Mesendoderm (in vitro differentiated cells): ENCODE measurements around the gene BUD13.

Experiments
- DNase-seq: peaks from one replicate; pipeline ENCODE4 v3.0.0; 2013
- H2AK5ac ChIP-seq: 2 replicates; pipeline ENCODE4 v1.6.1; 2013; ENCODE audit warnings: low read length, inconsistent platforms
- H2BK120ac ChIP-seq: 2 replicates; pipeline ENCODE4 v1.6.1; 2013; ENCODE audit warnings: low read depth, mild to moderate bottlenecking, low read length, moderate library complexity, mixed read lengths
- H2BK15ac ChIP-seq: replicated peaks from 2 replicates; pipeline ENCODE4 v1.6.1; 2013; ENCODE audit warnings: low read depth, mild to moderate bottlenecking, moderate library complexity
- H2BK5ac ChIP-seq: 2 replicates; pipeline ENCODE4 v1.6.1; 2013; ENCODE audit warnings: low read length, inconsistent platforms
- H3K18ac ChIP-seq: 2 replicates; pipeline ENCODE4 v1.6.1; 2013; ENCODE audit warnings: mild to moderate bottlenecking, low read length, mixed read lengths
- H3K23ac ChIP-seq: one replicate; pipeline ENCODE4 v1.6.1; 2013; ENCODE audit warnings: low read length
- H3K27ac ChIP-seq: 2 replicates; pipeline ENCODE4 v1.5.1; 2013; ENCODE audit warnings: low read depth, mild to moderate bottlenecking, inconsistent platforms, low read length, moderate library complexity
- H3K27me3 ChIP-seq: 2 replicates; pipeline ENCODE4 v1.6.1; 2013; ENCODE audit warnings: low read length, control low read depth, mild to moderate bottlenecking, inconsistent platforms; ENCODE audit not compliant: insufficient read depth, poor library complexity
- H3K36me3 ChIP-seq: 2 replicates; pipeline ENCODE4 v1.6.1; 2013; ENCODE audit warnings: low read length, inconsistent platforms; ENCODE audit not compliant: control insufficient read depth, insufficient read depth
- H3K4ac ChIP-seq: one replicate; pipeline ENCODE4 v1.6.1; 2013; ENCODE audit warnings: low read depth, mild to moderate bottlenecking, low read length, moderate library complexity
- H3K4me1 ChIP-seq: 2 replicates; pipeline ENCODE4 v1.6.1; 2013; ENCODE audit warnings: low read depth, low read length, inconsistent platforms; ENCODE audit not compliant: control insufficient read depth
- H3K4me2 ChIP-seq: 2 replicates; pipeline ENCODE4 v1.6.1; 2013; ENCODE audit warnings: low read length
- H3K4me3 ChIP-seq: 2 replicates; pipeline ENCODE4 v1.5.1; 2013; ENCODE audit warnings: mild to moderate bottlenecking, low read length
- H3K56ac ChIP-seq: one replicate; pipeline ENCODE4 v1.6.1; 2013; ENCODE audit warnings: low read length
- H3K79me1 ChIP-seq: 2 replicates; pipeline ENCODE4 v1.6.1; 2013; ENCODE audit warnings: low read length, inconsistent platforms
- H3K79me2 ChIP-seq: 2 replicates; pipeline ENCODE4 v1.6.1; 2013; ENCODE audit warnings: mild to moderate bottlenecking, low read length; ENCODE audit not compliant: control insufficient read depth, insufficient read depth
- H3K9ac ChIP-seq: 2 replicates; pipeline ENCODE4 v1.6.1; 2013; ENCODE audit warnings: low read length, inconsistent platforms
- H4K5ac ChIP-seq: one replicate; pipeline ENCODE4 v1.6.1; 2013; ENCODE audit warnings: low read length
- H4K8ac ChIP-seq: one replicate; pipeline ENCODE4 v1.6.1; 2013; ENCODE audit warnings: low read depth, mild to moderate bottlenecking, control low read depth, low read length, moderate library complexity
- WGBS: extraction: QIAGEN DNeasy Blood & Tissue Kit; methylation state at CpG from one replicate; pipeline ENCODE4 v1.1.7; 2013; ENCODE audit warnings: low lambda C conversion rate, missing lambda C conversion rate; ENCODE audit not compliant: insufficient coverage; ENCODE audit errors: extremely low coverage; 5-methylcytosine and 5-hydroxymethylcytosine counted together

The BUD13 gene

DNA sequence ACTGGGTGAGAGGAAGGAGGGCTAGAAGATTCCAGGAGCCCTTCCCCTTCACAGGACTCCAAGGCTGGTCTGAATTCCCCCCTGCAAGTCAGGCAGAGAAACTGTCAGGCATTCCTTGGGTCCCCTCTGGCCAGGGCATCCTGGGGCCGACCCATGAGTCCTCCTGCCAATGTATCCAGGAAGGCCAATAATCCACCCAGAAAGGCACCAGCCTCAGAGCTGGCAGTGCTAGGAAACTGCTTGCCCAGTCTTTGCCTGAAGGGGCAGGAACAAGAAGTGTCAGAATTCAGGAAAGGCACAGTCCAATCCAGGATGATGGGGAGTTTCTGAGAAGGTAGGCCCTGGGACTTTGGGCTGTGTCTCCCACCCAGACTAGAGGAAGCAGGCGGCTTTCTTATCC is 41.0 kb downstream of the BUD13 start:
- H3K4me1 ChIP-seq: no peaks in the 10 kb centered on the region
- no peak overlapping the region for H2BK120ac ChIP-seq
- H4K8ac ChIP-seq: no peak overlapping the region
- H3K36me3 ChIP-seq: no peaks in the 10 kb centered on the region
- no peak overlapping the region for H2AK5ac ChIP-seq
- DNase-seq: no peak
- WGBS: no CpG with 5 or more reads among the region's 2 CpGs
- H3K27me3 ChIP-seq: no peaks in the 10 kb centered on the region
- no peaks in the 10 kb centered on the region for H3K79me1 ChIP-seq
- H3K4me3 ChIP-seq: no peak overlapping the region
- no peak overlapping the region for H3K4ac ChIP-seq
- no peak overlapping the region for H3K27ac ChIP-seq
- no peaks in the 10 kb centered on the region for H3K79me2 ChIP-seq
- H2BK5ac ChIP-seq: no peak overlapping the region
- no peak overlapping the region for H3K18ac ChIP-seq
- H3K9ac ChIP-seq: no peak overlapping the region
- H2BK15ac ChIP-seq: no peak overlapping the region
- H3K4me2 ChIP-seq: no peak overlapping the region
- H3K23ac ChIP-seq: no peak overlapping the region
- no peak overlapping the region for H3K56ac ChIP-seq
- no peak overlapping the region for H4K5ac ChIP-seq

- Histone ChIP-seq H3K36me3 (no peaks in the 10 kb centered on the region), H3K4ac (no peak overlapping the region), H3K4me3 (no peak overlapping the region), H3K23ac (no peak overlapping the region), H4K5ac (no peak overlapping the region), H3K27ac (no peak overlapping the region), H2AK5ac (no peak overlapping the region), H3K18ac (no peak overlapping the region), H2BK120ac (no peak overlapping the region), H3K79me1 (no peaks in the 10 kb centered on the region), H3K27me3 (no peaks in the 10 kb centered on the region), H3K4me2 (no peak overlapping the region), H3K79me2 (no peaks in the 10 kb centered on the region), H4K8ac (no peak overlapping the region), H2BK5ac (no peak overlapping the region), H3K4me1 (no peaks in the 10 kb centered on the region), H3K9ac (no peak overlapping the region), H3K56ac (no peak overlapping the region), H2BK15ac (no peak overlapping the region)
- no CpG with 5 or more reads among the region's 11 CpGs for WGBS
- DNase-seq: peak; percentile 89
Observed at GRCh38 chr11:116731097-116731761, 41.6 kb downstream of the BUD13 start.

GRCh38 chr11:116730601-116731000 is 42.2 kb downstream of the BUD13 start:
- no peak overlapping the region for H3K4me3 ChIP-seq
- H2AK5ac ChIP-seq: no peak overlapping the region
- H3K27me3 ChIP-seq: no peaks in the 10 kb centered on the region
- no CpG with 5 or more reads among the region's 6 CpGs for WGBS
- H4K5ac ChIP-seq: no peak overlapping the region
- no peak overlapping the region for H2BK120ac ChIP-seq
- no peak overlapping the region for H3K27ac ChIP-seq
- H3K9ac ChIP-seq: no peak overlapping the region
- H3K4me1 ChIP-seq: no peaks in the 10 kb centered on the region
- H3K56ac ChIP-seq: no peak overlapping the region
- H2BK5ac ChIP-seq: no peak overlapping the region
- H2BK15ac ChIP-seq: no peak overlapping the region
- no peaks in the 10 kb centered on the region for H3K36me3 ChIP-seq
- H4K8ac ChIP-seq: no peak overlapping the region
- no peak for DNase-seq
- no peak overlapping the region for H3K4me2 ChIP-seq
- H3K4ac ChIP-seq: no peak overlapping the region
- H3K18ac ChIP-seq: no peak overlapping the region
- H3K79me2 ChIP-seq: no peaks in the 10 kb centered on the region
- H3K79me1 ChIP-seq: no peaks in the 10 kb centered on the region
- no peak overlapping the region for H3K23ac ChIP-seq

DNA sequence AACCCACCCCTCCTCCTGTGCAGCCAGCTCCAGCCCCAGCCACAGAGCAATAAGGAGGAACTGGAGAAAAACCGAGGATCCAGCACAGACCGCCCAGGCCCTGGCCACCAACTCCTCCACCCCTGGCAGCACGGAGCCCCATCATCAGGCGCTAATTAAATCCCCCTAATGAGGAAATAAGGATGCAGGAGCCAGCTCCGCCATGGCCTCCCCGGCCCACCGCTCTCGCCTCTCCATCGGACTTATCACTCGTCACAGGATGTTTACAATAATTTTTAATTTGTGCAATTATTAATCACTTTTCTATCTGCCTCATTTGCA is 42.6 kb downstream of the BUD13 start:
- Histone ChIP-seq H3K23ac (no peak overlapping the region), H3K18ac (no peak overlapping the region), H3K4me2 (no peak overlapping the region), H3K4me3 (no peak overlapping the region), H3K27ac (no peak overlapping the region), H3K36me3 (no peaks in the 10 kb centered on the region), H3K4me1 (no peaks in the 10 kb centered on the region), H3K9ac (no peak overlapping the region), H4K5ac (no peak overlapping the region), H3K4ac (no peak overlapping the region), H2BK120ac (no peak overlapping the region), H3K79me1 (no peaks in the 10 kb centered on the region), H4K8ac (no peak overlapping the region), H2BK15ac (no peak overlapping the region), H2AK5ac (no peak overlapping the region), H2BK5ac (no peak overlapping the region), H3K27me3 (no peaks in the 10 kb centered on the region), H3K79me2 (no peaks in the 10 kb centered on the region), H3K56ac (no peak overlapping the region)
- no CpG with 5 or more reads among the region's 10 CpGs for WGBS
- DNase-seq: no peak

DNA sequence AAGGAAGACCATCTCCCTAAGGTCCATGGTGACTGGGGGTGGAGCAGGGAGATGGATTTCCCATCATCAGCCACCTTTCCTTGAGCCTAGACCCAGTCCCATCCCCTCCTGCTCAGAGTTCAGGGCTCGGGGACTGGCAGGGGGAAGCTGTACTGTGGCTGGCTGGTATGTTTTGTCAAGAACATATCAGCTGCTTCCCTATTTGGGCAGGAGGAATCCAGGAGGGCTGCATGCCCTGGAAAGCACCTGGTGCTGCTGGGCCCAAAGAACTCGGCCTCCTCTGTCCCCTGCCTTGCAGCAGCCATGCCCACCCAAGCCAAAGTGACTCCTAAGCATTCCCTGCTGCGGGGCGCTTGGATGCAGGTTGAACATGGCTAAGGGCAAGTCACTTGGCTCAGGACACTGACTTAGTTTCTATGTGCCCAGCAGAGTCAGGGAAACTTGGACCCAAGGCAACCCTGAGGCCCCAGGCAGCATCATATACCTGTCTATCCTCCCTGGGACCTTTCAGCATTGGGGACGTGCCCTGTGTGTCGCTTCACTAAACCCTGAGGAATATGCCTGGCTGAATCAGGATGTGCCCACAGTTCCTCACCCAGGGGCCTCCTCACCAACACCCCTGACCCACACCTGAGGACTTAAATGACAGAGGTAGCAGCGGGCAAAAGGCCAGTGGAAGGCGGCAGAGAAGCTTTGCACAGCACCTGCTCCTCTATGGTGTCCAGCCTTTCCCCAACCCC is 43.1 kb downstream of the BUD13 start:
- Histone ChIP-seq H3K4me2 (no peak overlapping the region), H3K4me3 (no peak overlapping the region), H3K79me1 (no peaks in the 10 kb centered on the region), H3K36me3 (no peaks in the 10 kb centered on the region), H3K4me1 (no peaks in the 10 kb centered on the region), H3K18ac (no peak overlapping the region), H3K4ac (no peak overlapping the region), H3K27ac (no peak overlapping the region), H4K8ac (no peak overlapping the region), H2BK5ac (no peak overlapping the region), H3K79me2 (no peaks in the 10 kb centered on the region), H3K27me3 (no peaks in the 10 kb centered on the region), H2BK15ac (no peak overlapping the region), H2AK5ac (no peak overlapping the region), H3K23ac (no peak overlapping the region), H3K9ac (no peak overlapping the region), H2BK120ac (no peak overlapping the region), H3K56ac (no peak overlapping the region), H4K5ac (no peak overlapping the region)
- WGBS: no CpG with 5 or more reads among the region's 8 CpGs
- DNase-seq: no peak

- Histone ChIP-seq H3K79me2 (no peaks in the 10 kb centered on the region), H2BK15ac (no peak overlapping the region), H3K18ac (no peak overlapping the region), H3K4ac (no peak overlapping the region), H3K4me3 (no peak overlapping the region), H3K27me3 (no peaks in the 10 kb centered on the region), H2BK120ac (no peak overlapping the region), H3K36me3 (no peaks in the 10 kb centered on the region), H3K9ac (no peak overlapping the region), H3K56ac (no peak overlapping the region), H4K8ac (no peak overlapping the region), H3K4me1 (no peaks in the 10 kb centered on the region), H3K4me2 (no peak overlapping the region), H3K27ac (no peak overlapping the region), H4K5ac (no peak overlapping the region), H2BK5ac (no peak overlapping the region), H3K23ac (no peak overlapping the region), H2AK5ac (no peak overlapping the region), H3K79me1 (no peaks in the 10 kb centered on the region)
- WGBS: no CpG with 5 or more reads among the region's 6 CpGs
- DNase-seq: no peak
Observed at GRCh38 chr11:116727990-116728389, 44.8 kb downstream of the BUD13 start.
